HG03103 (cell line): ENCODE measurements around the gene RTL9.
"Not testable (repeated sequence)": the region's sequence is repeated elsewhere in the genome, so short reads cannot be mapped to it uniquely, and the experiment has no call there.

Experiments used
- ATAC-seq: cut with Tn5 transposase; IDR thresholded peaks from one replicate; pipeline ENCODE4 v1.9.1; 2021; ENCODE audit warnings: low read depth; ENCODE audit not compliant: unreplicated experiment

RTL9 gene

DNA sequence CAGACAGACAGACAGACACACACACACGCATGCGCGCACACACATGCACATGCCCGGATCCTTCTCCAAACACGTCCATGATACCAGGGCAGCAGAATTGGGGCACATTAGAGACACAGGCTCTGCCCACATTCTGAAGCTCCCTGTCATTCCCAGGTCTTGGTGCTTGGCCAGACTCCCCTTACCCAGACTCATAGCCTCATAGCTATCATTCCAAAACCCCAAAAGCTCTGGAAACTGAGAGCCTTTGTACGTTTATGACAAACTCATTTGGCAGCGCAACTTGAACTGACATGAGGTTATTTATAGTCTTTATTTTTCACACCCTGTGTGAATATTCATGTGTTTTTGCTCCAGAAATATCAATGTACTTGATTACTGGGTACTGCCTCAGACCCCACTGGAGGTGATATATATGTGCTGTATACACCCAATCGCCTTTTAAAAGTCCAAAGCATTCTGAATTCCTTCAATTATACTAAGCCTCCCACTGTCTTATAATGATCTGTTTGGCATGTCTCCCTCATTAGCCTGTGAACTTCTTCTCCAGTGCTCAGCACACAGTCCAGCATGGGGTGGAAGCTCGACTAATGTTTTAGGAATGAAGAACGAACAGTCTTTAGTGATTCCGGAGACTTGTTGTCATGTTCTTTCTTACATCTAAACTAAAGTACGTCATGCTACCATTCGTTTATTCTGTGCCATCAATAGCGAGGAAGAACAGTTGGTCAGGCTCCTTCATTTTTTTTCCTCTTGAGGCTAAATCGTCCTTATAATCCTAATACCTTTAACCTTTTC, 45.0 kb downstream of the RTL9 start:
- ATAC-seq: no peak

DNA sequence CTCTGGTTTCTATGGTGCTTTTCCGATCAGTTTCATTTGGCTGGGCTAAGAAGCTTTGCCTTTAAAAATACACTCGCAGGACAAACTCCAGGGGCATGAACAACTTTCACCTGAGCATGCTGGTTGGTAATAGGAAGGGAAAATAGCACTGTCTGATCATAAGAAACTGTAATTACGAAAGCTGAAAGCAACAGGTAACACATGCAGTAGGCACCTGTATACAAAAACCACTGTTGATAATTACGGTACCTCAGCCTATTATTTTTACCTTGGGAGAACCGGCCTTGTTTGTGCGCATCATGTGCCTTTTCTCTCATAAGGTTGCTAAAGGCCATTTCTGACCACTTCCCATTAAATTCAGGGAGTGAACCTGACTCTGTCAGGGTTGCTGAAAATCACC, 45.7 kb downstream of the RTL9 start:
- ATAC-seq: no peak

DNA sequence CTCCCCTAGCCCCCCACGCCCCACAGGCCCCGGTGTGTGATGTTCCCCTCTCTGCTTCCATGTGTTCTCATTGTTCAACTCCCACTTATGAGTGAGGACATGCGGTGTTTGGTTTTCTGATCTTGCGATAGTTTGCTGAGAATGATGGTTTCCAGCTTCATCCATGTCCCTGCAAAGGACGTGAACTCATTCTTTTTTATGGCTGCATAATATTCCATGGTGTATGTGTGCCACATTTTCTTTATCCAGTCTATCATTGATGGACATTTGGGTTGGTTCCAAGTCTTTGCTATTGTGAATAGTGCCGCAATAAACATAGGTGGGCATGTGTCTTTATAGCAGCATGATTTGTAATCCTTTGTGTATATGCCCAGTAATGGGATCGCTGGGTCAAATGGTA, 47.6 kb downstream of the RTL9 start:
- ATAC-seq: not testable (repeated sequence)

DNA sequence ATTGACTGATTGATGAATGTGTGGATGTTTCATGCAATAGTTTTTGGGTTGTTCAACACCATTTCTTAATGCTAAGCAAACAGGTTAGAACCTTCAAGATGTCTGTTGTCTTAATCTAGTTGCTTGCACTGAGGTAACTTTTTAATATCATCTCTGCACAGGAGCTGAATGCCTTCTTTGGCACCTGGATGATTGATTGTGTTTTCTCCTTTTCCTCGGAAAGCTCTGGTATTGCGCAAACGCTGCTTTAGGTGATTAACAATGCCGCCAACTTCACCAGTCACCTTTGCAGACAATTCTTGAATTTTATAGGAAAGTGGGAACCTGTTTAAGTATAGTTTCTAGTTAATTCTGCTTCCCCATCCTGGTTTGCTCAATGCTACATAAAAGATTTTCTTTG, 48.2 kb downstream of the RTL9 start:
- ATAC-seq: no peak

DNA sequence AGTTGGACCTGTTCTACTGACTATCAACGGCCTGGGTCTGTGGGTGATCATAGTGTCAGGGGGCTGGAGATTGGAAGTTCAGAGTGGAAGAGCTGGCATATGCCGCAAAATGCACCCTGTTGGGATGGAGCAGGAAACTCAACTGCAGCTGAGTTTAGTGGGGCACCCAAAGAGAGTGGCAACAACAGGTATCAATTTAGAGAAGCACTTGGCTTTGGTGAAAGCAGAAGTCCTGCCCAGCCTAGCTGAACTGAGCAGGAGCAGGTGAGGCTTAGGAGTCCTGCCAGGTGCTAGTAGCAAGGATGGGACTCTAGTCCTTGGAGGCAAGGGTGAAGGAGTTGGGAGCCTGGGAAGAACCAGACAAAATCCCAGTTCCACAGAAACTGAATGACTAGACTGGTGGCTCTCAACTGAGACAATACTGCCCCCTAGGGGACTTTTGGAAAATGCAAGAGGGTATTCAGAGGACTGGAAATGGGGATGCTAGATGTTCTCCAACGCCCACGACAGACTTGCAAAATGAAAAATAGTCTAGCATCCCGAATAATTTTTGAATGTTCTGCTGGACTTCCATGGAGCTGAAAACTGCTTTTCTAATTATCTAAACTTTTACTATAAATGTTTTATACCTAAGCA, 49.4 kb downstream of the RTL9 start:
- ATAC-seq: peak; percentile 54
